DMS53 (cell line): ENCODE data around the gene GUCA2B.

Experiments
- DNase-seq: peaks from one replicate; lab custom pipeline; 2025; lab: John Stamatoyannopoulos, UW

Gene GUCA2B

GRCh38 chr1:42191319-42191718 lies 38.1 kb downstream of the GUCA2B start:
- DNase-seq, result no peak

DNA sequence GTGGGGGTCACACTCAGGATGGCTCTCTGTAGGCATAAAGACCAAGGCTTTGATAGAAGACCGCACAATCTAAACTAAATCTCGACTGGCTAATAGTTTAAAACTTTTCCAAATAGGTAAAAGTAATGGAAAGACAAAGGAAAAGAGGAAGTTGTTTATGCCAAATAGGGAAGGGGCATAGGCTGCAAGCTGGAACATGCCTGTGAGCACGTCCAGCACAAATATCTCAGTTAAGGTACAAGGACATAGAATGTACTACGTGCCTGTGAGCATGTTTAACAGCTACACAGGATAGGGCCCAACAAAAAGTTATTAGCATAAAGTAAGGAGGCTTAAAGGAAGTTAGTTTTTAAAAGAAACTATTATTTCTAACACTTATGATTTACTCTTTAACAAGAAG lies 38.9 kb downstream of the GUCA2B start:
- no peak for DNase-seq

DNA sequence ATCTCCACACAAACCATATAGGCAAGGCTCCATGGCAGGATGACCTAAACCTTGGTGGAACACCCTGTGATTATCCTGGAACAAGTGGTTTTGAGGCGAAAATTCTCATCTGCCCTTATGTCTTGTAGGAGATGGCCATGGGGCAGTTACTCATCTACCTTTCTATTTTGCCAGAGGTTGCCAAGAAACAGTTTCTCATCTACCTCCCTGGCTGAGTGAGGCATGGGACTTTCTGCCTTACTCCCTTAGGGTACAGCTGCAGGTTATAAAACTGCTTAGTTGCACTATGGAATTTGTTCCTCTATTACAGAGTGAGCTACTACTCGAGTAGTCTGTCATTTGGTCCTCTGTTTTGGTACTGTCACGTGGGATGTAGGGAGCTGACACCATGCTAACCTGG lies 42.6 kb downstream of the GUCA2B start:
- no peak for DNase-seq

- no peak for DNase-seq
These were observed 45.0 kb downstream of the GUCA2B start for GRCh38 chr1:42198251-42198650.

- no peak for DNase-seq
These were observed 48.8 kb downstream of the GUCA2B start for GRCh38 chr1:42201986-42202385.
